ENCODE measurements around the gene ZNF333. TPM values are rescaled to one million over a fixed set of nuclear protein-coding genes. Genes with fewer than 3 reads are reported as not detected.
"Not testable (repeated sequence)": the region's sequence is repeated elsewhere in the genome, so short reads cannot be mapped to it uniquely, and the experiment has no call there.

Gene ZNF333
- total RNA-seq, 1 donor, result 31.1 TPM

DNA sequence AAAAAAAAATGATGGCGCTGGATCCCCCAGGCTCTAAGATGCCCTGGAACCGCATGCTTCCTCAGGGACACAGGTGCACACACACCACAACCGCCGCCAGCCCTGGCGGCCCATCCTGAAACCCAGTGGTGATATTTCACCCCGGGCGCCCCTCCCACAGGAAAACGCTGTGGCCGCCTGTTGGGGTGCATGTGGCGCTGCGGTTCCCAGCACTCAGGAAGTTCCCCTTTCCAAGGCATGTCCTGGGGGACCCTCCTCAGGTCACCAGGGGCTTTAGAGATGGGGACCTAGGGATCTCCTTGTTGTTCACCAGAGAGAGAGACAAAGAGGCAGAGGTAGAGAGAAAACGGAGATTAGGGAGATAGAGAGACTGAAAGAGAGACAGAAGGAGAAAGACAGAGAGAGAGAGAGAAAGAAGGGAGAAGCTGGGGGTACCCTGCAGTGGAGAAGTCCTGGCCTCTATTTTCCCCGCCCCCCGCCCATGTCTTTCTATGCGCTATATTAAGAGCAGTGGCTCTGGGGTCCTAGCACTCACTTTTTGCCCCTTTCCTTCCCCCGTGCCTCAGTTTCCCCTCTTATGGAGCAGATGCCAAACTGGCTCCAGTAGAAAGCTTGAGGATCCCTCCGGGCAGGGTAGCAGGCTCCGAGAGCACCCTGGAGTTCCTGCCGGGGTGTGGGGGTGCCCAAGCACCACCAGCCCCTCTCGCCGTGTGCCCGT is 86.2 kb downstream of the ZNF333 start:
- peak overlapping the region; percentile 78 for H2AFZ ChIP-seq (ENCODE audit: low read length)
- peak overlapping the region; percentile 83 for H3K4me2 ChIP-seq (ENCODE audit: insufficient read depth, low read length)
- peak; percentile 45 for DNase-seq (ENCODE audit: insufficient read length, low spot score, missing footprints)
- H3K4me3 ChIP-seq (ENCODE audit: insufficient read depth, low read length), result peak overlapping the region; percentile 62
- H3K27ac ChIP-seq (ENCODE audit: low read depth, low read length), result no peak overlapping the region
- H3K79me2 ChIP-seq (ENCODE audit: insufficient read depth, low read length), result no peaks in the 10 kb centered on the region
- no peaks in the 10 kb centered on the region for H4K20me1 ChIP-seq (ENCODE audit: insufficient read depth, low read length)
- no peaks in the 10 kb centered on the region for H3K4me1 ChIP-seq (ENCODE audit: insufficient read depth, low read length)
- H3K9me3 ChIP-seq (ENCODE audit: low read depth, low read length), result no peaks in the 10 kb centered on the region
- H3K36me3 ChIP-seq (ENCODE audit: insufficient read depth, low read length), result peaks cover 3% of the 10 kb centered on the region
- no peaks in the 10 kb centered on the region for H3K27me3 ChIP-seq (ENCODE audit: insufficient read depth, low read length)
- TF ChIP-seq, protein P1, sequence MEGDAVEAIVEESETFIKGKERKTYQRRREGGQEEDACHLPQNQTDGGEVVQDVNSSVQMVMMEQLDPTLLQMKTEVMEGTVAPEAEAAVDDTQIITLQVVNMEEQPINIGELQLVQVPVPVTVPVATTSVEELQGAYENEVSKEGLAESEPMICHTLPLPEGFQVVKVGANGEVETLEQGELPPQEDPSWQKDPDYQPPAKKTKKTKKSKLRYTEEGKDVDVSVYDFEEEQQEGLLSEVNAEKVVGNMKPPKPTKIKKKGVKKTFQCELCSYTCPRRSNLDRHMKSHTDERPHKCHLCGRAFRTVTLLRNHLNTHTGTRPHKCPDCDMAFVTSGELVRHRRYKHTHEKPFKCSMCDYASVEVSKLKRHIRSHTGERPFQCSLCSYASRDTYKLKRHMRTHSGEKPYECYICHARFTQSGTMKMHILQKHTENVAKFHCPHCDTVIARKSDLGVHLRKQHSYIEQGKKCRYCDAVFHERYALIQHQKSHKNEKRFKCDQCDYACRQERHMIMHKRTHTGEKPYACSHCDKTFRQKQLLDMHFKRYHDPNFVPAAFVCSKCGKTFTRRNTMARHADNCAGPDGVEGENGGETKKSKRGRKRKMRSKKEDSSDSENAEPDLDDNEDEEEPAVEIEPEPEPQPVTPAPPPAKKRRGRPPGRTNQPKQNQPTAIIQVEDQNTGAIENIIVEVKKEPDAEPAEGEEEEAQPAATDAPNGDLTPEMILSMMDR (IDR thresholded peaks at IDR 0.05; ENCODE audit: extremely low read depth, low read depth, low read length), result no peak

- not testable (repeated sequence) for H4K20me1 ChIP-seq (ENCODE audit: insufficient read depth, low read length); DNase-seq (ENCODE audit: insufficient read length, low spot score, missing footprints)
Measured at GRCh38 chr19:14777645-14778044, 87.8 kb downstream of the ZNF333 start.

GRCh38 chr19:14778110-14778845 is 88.4 kb downstream of the ZNF333 start, which contains the start of gene ADGRE2:
TSS of gene ADGRE2 (minus strand) at chr19:14778560. CDS start at chr19:14776756, 1,804 bp downstream.
- H3K36me3 ChIP-seq (ENCODE audit: insufficient read depth, low read length); H3K9me3 ChIP-seq (ENCODE audit: low read depth, low read length); H3K79me2 ChIP-seq (ENCODE audit: insufficient read depth, low read length); H4K20me1 ChIP-seq (ENCODE audit: insufficient read depth, low read length); H3K4me1 ChIP-seq (ENCODE audit: insufficient read depth, low read length); H3K27ac ChIP-seq (ENCODE audit: low read depth, low read length); H3K4me3 ChIP-seq (ENCODE audit: insufficient read depth, low read length); H2AFZ ChIP-seq (ENCODE audit: low read length); H3K27me3 ChIP-seq (ENCODE audit: insufficient read depth, low read length); H3K4me2 ChIP-seq (ENCODE audit: insufficient read depth, low read length): not testable (repeated sequence)
- peak; percentile 45 for DNase-seq (ENCODE audit: insufficient read length, low spot score, missing footprints)

More at GRCh38 chr19:14777645-14778044, 87.8 kb downstream of the ZNF333 start:
- H3K36me3 ChIP-seq (ENCODE audit: insufficient read depth, low read length); H3K4me2 ChIP-seq (ENCODE audit: insufficient read depth, low read length); H3K4me3 ChIP-seq (ENCODE audit: insufficient read depth, low read length); H3K4me1 ChIP-seq (ENCODE audit: insufficient read depth, low read length); H3K79me2 ChIP-seq (ENCODE audit: insufficient read depth, low read length); H3K27me3 ChIP-seq (ENCODE audit: insufficient read depth, low read length); H3K27ac ChIP-seq (ENCODE audit: low read depth, low read length); H3K9me3 ChIP-seq (ENCODE audit: low read depth, low read length); H2AFZ ChIP-seq (ENCODE audit: low read length): not testable (repeated sequence)

- H3K4me3 ChIP-seq (ENCODE audit: insufficient read depth, low read length), result no peak overlapping the region
- H3K4me1 ChIP-seq (ENCODE audit: insufficient read depth, low read length), result no peaks in the 10 kb centered on the region
- H2AFZ ChIP-seq (ENCODE audit: low read length), result no peak overlapping the region
- H3K4me2 ChIP-seq (ENCODE audit: insufficient read depth, low read length), result no peak overlapping the region
- H3K79me2 ChIP-seq (ENCODE audit: insufficient read depth, low read length), result no peaks in the 10 kb centered on the region
- TF ChIP-seq, protein P1 (IDR thresholded peaks at IDR 0.05; ENCODE audit: extremely low read depth, low read depth, low read length), result no peak
- H4K20me1 ChIP-seq (ENCODE audit: insufficient read depth, low read length), result no peaks in the 10 kb centered on the region
- H3K27ac ChIP-seq (ENCODE audit: low read depth, low read length), result no peak overlapping the region
- H3K9me3 ChIP-seq (ENCODE audit: low read depth, low read length), result no peaks in the 10 kb centered on the region
- H3K36me3 ChIP-seq (ENCODE audit: insufficient read depth, low read length), result no peaks in the 10 kb centered on the region
- peak; percentile 0 for DNase-seq (ENCODE audit: insufficient read length, low spot score, missing footprints)
- no peaks in the 10 kb centered on the region for H3K27me3 ChIP-seq (ENCODE audit: insufficient read depth, low read length)
Measured at GRCh38 chr19:14779151-14779550, 89.3 kb downstream of the ZNF333 start.

- not testable (repeated sequence) for H3K4me2 ChIP-seq (ENCODE audit: insufficient read depth, low read length); H3K27me3 ChIP-seq (ENCODE audit: insufficient read depth, low read length); H3K4me3 ChIP-seq (ENCODE audit: insufficient read depth, low read length); H3K79me2 ChIP-seq (ENCODE audit: insufficient read depth, low read length); DNase-seq (ENCODE audit: insufficient read length, low spot score, missing footprints); H3K9me3 ChIP-seq (ENCODE audit: low read depth, low read length); H3K36me3 ChIP-seq (ENCODE audit: insufficient read depth, low read length); H3K27ac ChIP-seq (ENCODE audit: low read depth, low read length); H2AFZ ChIP-seq (ENCODE audit: low read length); H4K20me1 ChIP-seq (ENCODE audit: insufficient read depth, low read length)
- H3K4me1 ChIP-seq (ENCODE audit: insufficient read depth, low read length), result peaks cover 10% of the 10 kb centered on the region
Measured at GRCh38 chr19:14780622-14781225, 90.9 kb downstream of the ZNF333 start.

DNA sequence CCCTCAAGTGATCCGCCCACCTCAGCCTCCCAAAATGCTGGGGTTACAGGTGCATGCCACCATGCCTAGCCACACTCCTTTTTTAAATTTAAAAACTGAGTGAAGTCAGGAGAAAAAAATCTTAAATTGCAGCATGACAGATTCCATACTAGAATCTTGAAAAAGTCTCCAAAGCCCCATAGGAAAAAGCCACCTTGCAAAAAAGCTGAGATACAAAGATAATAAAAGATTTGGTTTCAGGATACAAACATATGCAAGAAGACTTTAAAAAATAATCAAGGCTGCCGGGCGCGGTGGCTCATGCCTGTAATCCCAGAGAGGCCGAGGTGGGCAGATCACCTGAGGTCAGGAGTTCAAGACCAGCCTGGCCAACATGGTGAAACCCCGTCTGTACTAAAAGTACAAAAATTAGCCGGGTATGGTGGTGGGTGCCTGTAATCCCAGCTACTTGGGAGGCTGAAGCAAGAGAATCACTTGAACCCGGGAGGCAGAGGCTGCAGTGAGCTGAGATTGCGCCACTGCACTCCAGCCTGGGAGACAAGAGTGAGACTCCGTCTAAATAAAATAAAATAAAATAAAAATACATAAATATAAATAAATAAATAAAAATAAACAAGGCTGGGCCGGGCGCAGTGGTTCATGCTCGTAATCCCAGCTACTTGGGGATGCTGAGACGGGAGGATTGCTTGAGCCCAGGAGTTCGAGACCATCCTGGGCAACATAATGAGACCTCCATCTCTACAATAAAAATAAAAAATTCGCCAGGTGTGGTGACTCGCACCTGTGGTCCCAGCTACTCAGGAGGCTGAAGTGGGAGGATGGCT is 92.1 kb downstream of the ZNF333 start:
- H2AFZ ChIP-seq (ENCODE audit: low read length); H3K9me3 ChIP-seq (ENCODE audit: low read depth, low read length); H3K4me3 ChIP-seq (ENCODE audit: insufficient read depth, low read length); H4K20me1 ChIP-seq (ENCODE audit: insufficient read depth, low read length); DNase-seq (ENCODE audit: insufficient read length, low spot score, missing footprints); H3K36me3 ChIP-seq (ENCODE audit: insufficient read depth, low read length); H3K4me2 ChIP-seq (ENCODE audit: insufficient read depth, low read length); H3K27ac ChIP-seq (ENCODE audit: low read depth, low read length); H3K79me2 ChIP-seq (ENCODE audit: insufficient read depth, low read length); H3K27me3 ChIP-seq (ENCODE audit: insufficient read depth, low read length): not testable (repeated sequence)
- peaks cover 10% of the 10 kb centered on the region for H3K4me1 ChIP-seq (ENCODE audit: insufficient read depth, low read length)

Data from osteoblast (primary cell).